Smooth muscle cell of the coronary artery (primary cell): ENCODE results near the gene TIGD2. TPM values are rescaled to one million over a fixed set of nuclear protein-coding genes. Genes with fewer than 3 reads are reported as not detected.

Experiments used
- total RNA-seq: library from RNA; depleted of rRNA; stranded (reverse); fragments of >200 nt; gene quantifications from 2 replicates; pipeline ENCODE4 v1.2.3, GENCODE V29; 2014; ENCODE audit warnings: low replicate concordance

The TIGD2 gene
- 2.5 and 2.7 TPM in 2 replicates for total RNA-seq

DNA sequence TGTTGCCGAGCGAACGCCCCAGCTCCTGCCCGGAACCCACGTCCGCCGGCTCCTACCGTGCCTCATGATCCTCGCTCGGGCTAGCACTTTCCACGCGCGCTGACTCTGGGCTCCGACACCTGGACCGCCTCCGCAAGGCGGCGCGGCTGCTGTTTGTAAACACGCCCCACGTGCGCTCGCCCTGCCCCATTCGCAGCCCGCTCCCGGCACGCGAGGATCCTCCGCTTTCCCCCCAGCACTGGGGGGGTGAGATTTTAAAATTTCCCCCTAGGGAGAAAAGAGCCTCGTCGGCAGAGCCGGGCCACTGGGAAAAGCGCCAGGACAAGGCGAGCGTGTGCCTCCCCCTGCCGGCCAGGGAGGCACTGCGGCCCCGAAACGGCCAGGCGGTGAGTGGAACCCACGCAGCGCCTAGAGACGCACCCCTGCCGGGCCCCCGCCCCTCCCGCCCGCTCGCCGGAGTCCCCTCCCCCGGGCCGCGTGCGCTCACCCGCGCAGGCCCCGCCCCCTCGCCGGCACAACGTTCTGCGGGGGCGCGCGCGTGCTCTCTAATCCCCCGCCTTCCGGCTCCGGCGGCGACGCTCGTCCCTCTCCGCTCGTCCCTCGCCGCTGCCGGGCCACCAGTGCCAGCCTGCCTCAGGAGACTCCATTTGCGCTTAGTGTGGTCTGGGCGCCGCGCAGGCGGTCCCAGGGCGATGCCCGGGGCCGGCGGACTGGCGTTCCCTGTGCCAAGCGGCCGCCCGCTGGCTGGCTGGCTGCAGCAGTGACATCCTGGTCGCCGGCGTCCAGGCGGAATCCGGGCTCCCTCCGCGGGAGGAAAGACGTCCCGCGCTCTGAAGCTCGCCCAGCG lies at the start of gene TIGD2:
TIGD2 (plus strand) TSS at position 548 of the 847 bp plus-strand sequence. CDS start 1,442 bp downstream, outside the sequence.

Other genes with a start within 250 kb of the TIGD2 start
- gene FAM13A, start 54.3 kb upstream of the TIGD2 start, total RNA-seq: 6.7 and 17.4 TPM in 2 replicates
- 0.23 and 0.90 TPM in 2 replicates for gene GPRIN3, start 196.3 kb downstream of the TIGD2 start, total RNA-seq